Measurements from ENCODE around the gene LILRB2.
"Not testable (repeated sequence)": the region's sequence is repeated elsewhere in the genome, so short reads cannot be mapped to it uniquely, and the experiment has no call there.

DNA sequence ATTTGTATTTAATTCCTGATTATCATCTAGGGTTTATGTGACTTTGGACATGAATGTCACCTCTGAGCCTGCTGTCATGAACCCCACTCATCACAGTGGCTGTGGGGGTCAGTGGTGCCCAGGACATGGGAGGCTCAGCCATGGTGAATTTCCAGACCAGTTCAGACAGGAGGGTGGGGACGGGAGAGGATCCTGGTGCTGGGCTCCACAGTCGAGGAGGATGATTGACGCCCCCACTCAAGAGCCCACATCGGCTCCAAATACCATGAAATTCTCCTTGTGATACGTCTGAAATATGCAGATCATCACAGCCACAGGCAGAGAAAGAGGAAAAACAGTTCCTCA lies 57.0 kb downstream of the LILRB2 start:
- not testable (repeated sequence) for TF ChIP-seq EZH2 (IDR thresholded peaks at IDR 0.05); POLR2AphosphoS5 (IDR thresholded peaks at IDR 0.05; ENCODE audit: borderline replicate concordance, low read depth, low read length); FOXP2 (optimal IDR thresholded peaks at IDR 0.05; ENCODE audit: control extremely low read depth, extremely low read length, insufficient read depth)

Measured in SK-N-MC (cell line).